HG03571 (cell line): ENCODE results near the gene CAPZA2.

Source experiments
- ATAC-seq: cut with Tn5 transposase; IDR thresholded peaks from one replicate; pipeline ENCODE4 v1.9.1; 2021; ENCODE audit not compliant: unreplicated experiment

The CAPZA2 gene

GRCh38 chr7:116861717-116862116 is 670 bp upstream of the CAPZA2 start:
- ATAC-seq: no peak

GRCh38 chr7:116862951-116863670 is 724 bp downstream of the CAPZA2 start:
- ATAC-seq: no peak

- no peak for ATAC-seq
Measured at GRCh38 chr7:116863936-116864500, 1.6 kb downstream of the CAPZA2 start.

- ATAC-seq: no peak
Measured at GRCh38 chr7:116871061-116871700, 8.8 kb downstream of the CAPZA2 start.

GRCh38 chr7:116872026-116872425 is 9.6 kb downstream of the CAPZA2 start:
- no peak for ATAC-seq

- ATAC-seq: no peak
Measured at GRCh38 chr7:116873619-116874018, 11.2 kb downstream of the CAPZA2 start.

GRCh38 chr7:116876664-116877442 is 14.5 kb downstream of the CAPZA2 start:
- ATAC-seq: no peak

GRCh38 chr7:116877443-116878217 is 15.2 kb downstream of the CAPZA2 start:
- ATAC-seq: no peak

GRCh38 chr7:116884691-116885090 is 22.3 kb downstream of the CAPZA2 start:
- no peak for ATAC-seq

GRCh38 chr7:116885724-116886123 is 23.3 kb downstream of the CAPZA2 start:
- ATAC-seq: no peak

- ATAC-seq: no peak
Measured at GRCh38 chr7:116886543-116887156, 24.3 kb downstream of the CAPZA2 start.

- no peak for ATAC-seq
Measured at GRCh38 chr7:116888895-116889294, 26.5 kb downstream of the CAPZA2 start.

- no peak for ATAC-seq
Measured at GRCh38 chr7:116895849-116896248, 33.5 kb downstream of the CAPZA2 start.

GRCh38 chr7:116897661-116898060 is 35.3 kb downstream of the CAPZA2 start:
- no peak for ATAC-seq

- ATAC-seq: no peak
Measured at GRCh38 chr7:116899308-116899707, 36.9 kb downstream of the CAPZA2 start.

GRCh38 chr7:116901143-116901542 is 38.8 kb downstream of the CAPZA2 start:
- no peak for ATAC-seq

- ATAC-seq: no peak
Measured at GRCh38 chr7:116902867-116903266, 40.5 kb downstream of the CAPZA2 start.

- ATAC-seq: no peak
Measured at GRCh38 chr7:116906391-116906790, 44.0 kb downstream of the CAPZA2 start.

- ATAC-seq: no peak
Measured at GRCh38 chr7:116910383-116910782, 48.0 kb downstream of the CAPZA2 start.

- ATAC-seq: no peak
Measured at GRCh38 chr7:116911801-116912200, 49.4 kb downstream of the CAPZA2 start.
